ENCODE measurements around the gene IQGAP1. TPM values are rescaled to one million over a fixed set of nuclear protein-coding genes. Genes with fewer than 3 reads are reported as not detected.

The IQGAP1 gene
- total RNA-seq, 1 experiment from 2014 or later = 72.4 TPM

GRCh38 chr15:90375071-90375470, 13.0 kb upstream of the IQGAP1 start:
- H2BK15ac ChIP-seq (ENCODE audit: low read depth, low read length) = no peak overlapping the region
- DNase-seq = no peak

More at GRCh38 chr15:90375071-90375470, 13.0 kb upstream of the IQGAP1 start:
- Histone ChIP-seq H3K4me2 (ENCODE audit: insufficient read depth, insufficient read length, low read length) (no peak overlapping the region), H4K8ac (replicated peaks; ENCODE audit: insufficient read length, low read depth, low read length) (no peak overlapping the region), H3K23me2 (ENCODE audit: insufficient read length, low read depth, low read length, poor library complexity, severe bottlenecking) (no peaks in the 10 kb centered on the region), H2BK120ac (ENCODE audit: low read depth, low read length, poor library complexity, severe bottlenecking) (no peak overlapping the region), H3T11ph (ENCODE audit: low read length) (no peak overlapping the region), H4K91ac (ENCODE audit: insufficient read length, low read depth, low read length) (no peak overlapping the region), H3K9me3 (ENCODE audit: control insufficient read depth, low read depth, low read length) (no peaks in the 10 kb centered on the region), H4K5ac (ENCODE audit: insufficient read length, low read depth, low read length) (no peak overlapping the region), H2BK20ac (ENCODE audit: low read depth, low read length, poor library complexity, severe bottlenecking) (no peak overlapping the region), H3K4ac (ENCODE audit: low read depth, low read length) (no peak overlapping the region), H3K4me1 (ENCODE audit: insufficient read depth, low read length) (no peaks in the 10 kb centered on the region), H3K27ac (ENCODE audit: insufficient read length, low read depth, low read length) (no peak overlapping the region), H2AFZ (ENCODE audit: low read length) (no peak overlapping the region), H2BK12ac (ENCODE audit: insufficient read length, low read depth, low read length) (no peak overlapping the region), H3K79me1 (ENCODE audit: insufficient read depth, low read depth, low read length, poor library complexity, severe bottlenecking) (no peaks in the 10 kb centered on the region), H3K23ac (ENCODE audit: insufficient read length, low read depth, low read length) (no peak overlapping the region), H3K79me2 (ENCODE audit: insufficient read depth, low read length) (no peaks in the 10 kb centered on the region), H3K14ac (ENCODE audit: insufficient read depth, low read length) (no peak overlapping the region), H4K20me1 (ENCODE audit: control insufficient read depth, insufficient read depth, insufficient read length) (no peaks in the 10 kb centered on the region), H3K27me3 (ENCODE audit: insufficient read depth, low read length) (no peaks in the 10 kb centered on the region), H2AK5ac (ENCODE audit: insufficient read length, low read length) (no peak overlapping the region), H2BK5ac (ENCODE audit: insufficient read length, low read length) (no peak overlapping the region), H3K18ac (ENCODE audit: insufficient read length, low read depth, low read length) (no peak overlapping the region), H3K56ac (ENCODE audit: insufficient read length, low read depth, low read length) (no peak overlapping the region), H3K9ac (ENCODE audit: extremely low read depth, insufficient read length, low read length) (no peak overlapping the region)
- Mint-ChIP-seq H3K4me3 (no peak overlapping the region), H3K9me3 (peaks cover 7 to 10% of the 10 kb centered on the region in 2 experiments), H3K4me1 (no peaks in the 10 kb centered on the region), H3K27me3 (ENCODE audit: low read depth) (no peaks in the 10 kb centered on the region), H3K36me3 (ENCODE audit: insufficient read depth in 1 of 3, low read depth in 3 of 3) (peaks cover 1 to 6% (median 2%) of the 10 kb centered on the region in 3 experiments; a peak in 4 of 7 replicates), H3K27ac (no peak overlapping the region)
- WGBS (ENCODE audit: extremely low coverage, insufficient read length, low lambda C conversion rate) = no CpG with 5 or more reads among the region's 7 CpGs
- no peak for TF ChIP-seq CTCF (conservative IDR thresholded peaks at IDR 0.05)

All from H9 (cell line).